Stomach (tissue), 19 donors: ENCODE data around the gene CHRM5. TPM values are rescaled to one million over a fixed set of nuclear protein-coding genes. Genes with fewer than 3 reads are reported as not detected.

Source experiments
- DNase-seq, 2 donors: peaks; one replicate each; pipeline versions ENCODE4 v3.0.0 to v3.0.0-alpha.2; 2013 to 2019
- H3K27ac ChIP-seq, 5 donors: fragments of 200-600 bp in 4 of 5; sonication (generic) in 4 of 5; one replicate each; pipeline ENCODE4 v1.5.1; 2013 to 2019; ENCODE audit warnings: mild to moderate bottlenecking in 1 of 5, moderate library complexity in 1 of 5
- H3K27me3 ChIP-seq, 3 donors: fragments of 200-600 bp; sonication (generic); one replicate each; pipeline ENCODE4 v1.5.1; 2017 to 2019; ENCODE audit warnings: mixed run types in 1 of 3
- H3K36me3 ChIP-seq, 4 donors: fragments of 200-600 bp; sonication (generic); 1 replicate in 3 of 4; 2 replicates in 1 of 4; pipeline ENCODE4 v1.5.1; 2016 to 2019
- H3K4me1 ChIP-seq, 4 donors: fragments of 200-600 bp; sonication (generic); one replicate each; pipeline ENCODE4 v1.5.1; 2016 to 2019
- H3K4me3 ChIP-seq, 4 donors: fragments of 200-600 bp; sonication (generic) in 3 of 4; one replicate each; pipeline ENCODE4 v1.5.1; 2016 to 2019; ENCODE audit warnings: mild to moderate bottlenecking in 1 of 4
- H3K9me3 ChIP-seq, 4 donors: fragments of 200-600 bp; sonication (generic); one replicate each; pipeline ENCODE4 v1.5.1; 2016 to 2019
- EP300 ChIP-seq: sonication (generic); formaldehyde crosslinking; IDR thresholded peaks from one replicate; pipeline ENCODE4 v1.6.1; 2017; ENCODE audit warnings: antibody characterized with exemption
- POLR2A ChIP-seq, 4 donors: fragments of 450-650 bp; IDR thresholded peaks; one replicate each; pipeline ENCODE4 v1.6.1; 2016; ENCODE audit warnings: antibody characterized with exemption in 4 of 4, control low read depth in 2 of 4, mild to moderate bottlenecking in 1 of 4, moderate library complexity in 1 of 4
- POLR2AphosphoS5 ChIP-seq, 3 donors: sonication (generic); formaldehyde crosslinking; IDR thresholded peaks; one replicate each; pipeline ENCODE4 v1.6.1; 2016; ENCODE audit warnings: antibody characterized with exemption in 3 of 3
- WGBS, 5 donors: extraction: QIAGEN DNeasy Blood & Tissue Kit in 3 of 5; methylation state at CpG; one replicate each; pipeline versions ENCODE4 v1.1.5 to v1.1.7; 2013 to 2018; 5-methylcytosine and 5-hydroxymethylcytosine counted together
- intact Hi-C: fragments of 100-400 bp; cut with DNase I; formaldehyde crosslinking; loops from one replicate; pipeline ENCODE4 v1.15.1; 2023; ENCODE audit warnings: low total_unique reads
- long read RNA-seq, 10 donors: transcript quantifications; one replicate each; lab custom pipeline, GENCODE V29; 2026
- polyA plus RNA-seq, 3 donors: library from polyadenylated mRNA; stranded (reverse); fragments of 200-250 nt; gene quantifications; one replicate each; pipeline ENCODE4 v1.2.3, GENCODE V29; 2013
- total RNA-seq, 5 donors: library from RNA; depleted of rRNA; stranded (reverse); fragments of >200 nt; gene quantifications; one replicate each; pipeline versions ENCODE4 v1.1.0 to v1.2.3, GENCODE V29; 2014 to 2016
- TF ChIP-seq, protein P1 (sequence below), 7 experiments: fragments of 450-650 bp in 4 of 7; fragments of 200-600 bp in 3 of 7; sonication (generic) in 3 of 7; IDR thresholded peaks; one replicate each; pipeline ENCODE4 v1.5.1; 2016 to 2019; ENCODE audit warnings: antibody characterized with exemption in 7 of 7, control low read depth in 2 of 7, mild to moderate bottlenecking in 1 of 7
- donor health status: healthy with polysubstance abuse.
- donor health status: Bipolar disorder and iron deficiency.
- donor health status: healthy.

The CHRM5 gene, protein sequence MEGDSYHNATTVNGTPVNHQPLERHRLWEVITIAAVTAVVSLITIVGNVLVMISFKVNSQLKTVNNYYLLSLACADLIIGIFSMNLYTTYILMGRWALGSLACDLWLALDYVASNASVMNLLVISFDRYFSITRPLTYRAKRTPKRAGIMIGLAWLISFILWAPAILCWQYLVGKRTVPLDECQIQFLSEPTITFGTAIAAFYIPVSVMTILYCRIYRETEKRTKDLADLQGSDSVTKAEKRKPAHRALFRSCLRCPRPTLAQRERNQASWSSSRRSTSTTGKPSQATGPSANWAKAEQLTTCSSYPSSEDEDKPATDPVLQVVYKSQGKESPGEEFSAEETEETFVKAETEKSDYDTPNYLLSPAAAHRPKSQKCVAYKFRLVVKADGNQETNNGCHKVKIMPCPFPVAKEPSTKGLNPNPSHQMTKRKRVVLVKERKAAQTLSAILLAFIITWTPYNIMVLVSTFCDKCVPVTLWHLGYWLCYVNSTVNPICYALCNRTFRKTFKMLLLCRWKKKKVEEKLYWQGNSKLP
- total RNA-seq = not detected
- not detected for polyA plus RNA-seq
- long read RNA-seq, donor 1 = 0 reads
- long read RNA-seq, donor 2 = 0 reads
- long read RNA-seq, donor 3 = 0 reads
- long read RNA-seq, donor 4 = 0 reads
- long read RNA-seq, donor 5, partial matches to known transcripts = 12 of 12 reads
- long read RNA-seq, donor 5, other reads (novel, unspliced or antisense) = 0 of 12 reads
- long read RNA-seq, donor 6, partial matches to known transcripts = 39 of 39 reads
- long read RNA-seq, donor 6, other reads (novel, unspliced or antisense) = 0 of 39 reads
- long read RNA-seq, donor 7 = 0 reads
- long read RNA-seq, donor 8 = 0 reads
- long read RNA-seq, donor 9 = 0 reads
- long read RNA-seq, donor 10 = 0 reads

DNA sequence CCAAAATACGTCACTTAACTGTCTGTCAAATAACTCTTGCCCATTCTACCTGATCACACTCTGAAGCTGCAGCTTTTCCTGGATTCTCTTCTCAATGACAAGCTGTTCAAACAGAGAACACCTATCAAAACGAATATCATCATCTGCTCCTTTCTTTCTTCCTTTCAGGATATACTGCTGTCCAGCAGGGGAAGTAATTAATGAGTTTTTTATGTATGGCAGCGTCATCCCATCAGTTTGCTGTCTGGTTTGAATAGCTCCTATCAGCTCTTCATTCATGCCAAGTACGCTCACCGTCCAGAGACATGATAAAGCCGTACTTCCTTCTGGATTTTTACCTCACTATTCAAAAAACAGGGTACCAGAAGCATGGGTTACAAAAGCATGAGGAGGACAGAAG, at the start of gene CHRM5:
Gene CHRM5 (plus strand): TSS at position 274 of the 400 bp plus-strand sequence. CDS start 94,221 bp downstream, outside the sequence.
- Histone ChIP-seq H3K4me1 (no peaks in the 10 kb centered on the region), H3K27me3 (no peaks in the 10 kb centered on the region), H3K27ac (no peak within 1 kb of the TSS), H3K36me3 (no peaks in the 10 kb centered on the region), H3K4me3 (no peak within 1 kb of the TSS), H3K9me3 (no peaks in the 10 kb centered on the region)
- intact Hi-C loops = no loop called here
- 55 to 72% (median 62%) methylated on average over 6 of the region's 6 CpGs for WGBS, 5 donors
- no peak for DNase-seq
- TF ChIP-seq EP300 (no peak), POLR2A (IDR thresholded peaks at IDR 0.05) (no peak), POLR2AphosphoS5 (IDR thresholded peaks at IDR 0.05) (no peak)
- TF ChIP-seq, protein P1, sequence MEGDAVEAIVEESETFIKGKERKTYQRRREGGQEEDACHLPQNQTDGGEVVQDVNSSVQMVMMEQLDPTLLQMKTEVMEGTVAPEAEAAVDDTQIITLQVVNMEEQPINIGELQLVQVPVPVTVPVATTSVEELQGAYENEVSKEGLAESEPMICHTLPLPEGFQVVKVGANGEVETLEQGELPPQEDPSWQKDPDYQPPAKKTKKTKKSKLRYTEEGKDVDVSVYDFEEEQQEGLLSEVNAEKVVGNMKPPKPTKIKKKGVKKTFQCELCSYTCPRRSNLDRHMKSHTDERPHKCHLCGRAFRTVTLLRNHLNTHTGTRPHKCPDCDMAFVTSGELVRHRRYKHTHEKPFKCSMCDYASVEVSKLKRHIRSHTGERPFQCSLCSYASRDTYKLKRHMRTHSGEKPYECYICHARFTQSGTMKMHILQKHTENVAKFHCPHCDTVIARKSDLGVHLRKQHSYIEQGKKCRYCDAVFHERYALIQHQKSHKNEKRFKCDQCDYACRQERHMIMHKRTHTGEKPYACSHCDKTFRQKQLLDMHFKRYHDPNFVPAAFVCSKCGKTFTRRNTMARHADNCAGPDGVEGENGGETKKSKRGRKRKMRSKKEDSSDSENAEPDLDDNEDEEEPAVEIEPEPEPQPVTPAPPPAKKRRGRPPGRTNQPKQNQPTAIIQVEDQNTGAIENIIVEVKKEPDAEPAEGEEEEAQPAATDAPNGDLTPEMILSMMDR (IDR thresholded peaks at IDR 0.05) = no peak

GRCh38 chr15:33923446-33923845, 44.9 kb upstream of the CHRM5 start:
- 80 to 91% (median 88%) methylated on average over 1 of the region's 1 CpG for WGBS, 5 donors
- Histone ChIP-seq H3K9me3 (no peaks in the 10 kb centered on the region), H3K27ac (no peak overlapping the region), H3K27me3 (no peaks in the 10 kb centered on the region), H3K36me3 (no peaks in the 10 kb centered on the region), H3K4me1 (no peaks in the 10 kb centered on the region), H3K4me3 (no peak overlapping the region)
- no peak for DNase-seq
- TF ChIP-seq EP300 (no peak), POLR2A (IDR thresholded peaks at IDR 0.05) (no peak), POLR2AphosphoS5 (IDR thresholded peaks at IDR 0.05) (no peak)
- TF ChIP-seq, protein P1 (IDR thresholded peaks at IDR 0.05) = no peak
- intact Hi-C loops = no loop called here

GRCh38 chr15:33926260-33926659, 42.0 kb upstream of the CHRM5 start:
- 64 to 77% (median 70%) methylated on average over 4 of the region's 4 CpGs for WGBS, 5 donors
- H3K9me3 ChIP-seq = no peaks in the 10 kb centered on the region
- no peak for TF ChIP-seq POLR2AphosphoS5 (IDR thresholded peaks at IDR 0.05)
- TF ChIP-seq POLR2A (IDR thresholded peaks at IDR 0.05) = no peak
- no peak for TF ChIP-seq EP300
- TF ChIP-seq, protein P1 (IDR thresholded peaks at IDR 0.05) = no peak
- intact Hi-C loops = no loop called here
- no peaks in the 10 kb centered on the region for H3K27me3 ChIP-seq
- H3K4me1 ChIP-seq = no peaks in the 10 kb centered on the region
- DNase-seq = no peak
- no peak overlapping the region for H3K4me3 ChIP-seq
- H3K36me3 ChIP-seq = no peaks in the 10 kb centered on the region
- no peak overlapping the region for H3K27ac ChIP-seq

DNA sequence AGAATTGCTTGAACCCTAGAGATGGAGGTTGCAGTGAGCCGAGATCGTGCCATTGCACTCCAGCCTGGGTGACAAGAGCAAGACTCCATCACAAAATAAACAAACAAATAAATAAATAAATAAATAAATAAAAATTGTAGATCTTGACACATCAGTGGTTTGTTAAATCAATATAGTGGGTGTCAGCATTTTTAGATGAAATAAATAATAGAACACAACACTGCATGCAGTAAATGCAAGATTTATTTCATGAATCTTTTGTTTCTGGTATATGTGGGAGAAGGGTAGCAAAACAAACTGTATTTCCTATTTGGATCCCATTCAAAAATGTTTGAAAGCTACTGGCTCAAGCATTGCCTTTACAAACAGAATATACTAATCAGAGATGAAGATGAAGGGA, 35.6 kb upstream of the CHRM5 start:
- no peak for TF ChIP-seq POLR2AphosphoS5 (IDR thresholded peaks at IDR 0.05)
- no peak for TF ChIP-seq POLR2A (IDR thresholded peaks at IDR 0.05)
- TF ChIP-seq, protein P1 (IDR thresholded peaks at IDR 0.05) = no peak
- no peak for TF ChIP-seq EP300
- WGBS, 5 donors = 95 to 100% (median 97%) methylated on average over 2 of the region's 2 CpGs; no CpG with 5 or more reads in 1 of the 5 donors
- Histone ChIP-seq H3K9me3 (no peaks in the 10 kb centered on the region), H3K27me3 (no peaks in the 10 kb centered on the region), H3K4me1 (no peaks in the 10 kb centered on the region), H3K27ac (no peak overlapping the region), H3K36me3 (no peaks in the 10 kb centered on the region), H3K4me3 (no peak overlapping the region)
- intact Hi-C loops = no loop called here
- no peak for DNase-seq
